OCI-LY7 (cell line): ENCODE measurements around the gene POP4.
"Not testable (repeated sequence)": the region's sequence is repeated elsewhere in the genome, so short reads cannot be mapped to it uniquely, and the experiment has no call there.

Experiments
- CTCF ChIP-seq: fragments of 200-600 bp; sonication (generic); conservative IDR thresholded peaks from 2 replicates; pipeline ENCODE4 v1.5.1; 2014; ENCODE audit warnings: mild to moderate bottlenecking, antibody characterized with exemption, low read length, moderate library complexity, mixed read lengths
- EZH2phosphoT487 ChIP-seq: fragments of 200-600 bp; sonication (generic); IDR thresholded peaks from 2 replicates; pipeline ENCODE4 v1.6.1; 2018; ENCODE audit warnings: low read depth, borderline replicate concordance, mild to moderate bottlenecking, mixed run types, antibody characterized with exemption, low read length, moderate library complexity, mixed read lengths

- not testable (repeated sequence) for TF ChIP-seq CTCF, EZH2phosphoT487
Observed at GRCh38 chr19:29559110-29559509, 47.0 kb upstream of the POP4 start.
